Omental fat pad (tissue), 4 donors: ENCODE data around the gene NODAL. TPM values are rescaled to one million over a fixed set of nuclear protein-coding genes. Genes with fewer than 3 reads are reported as not detected.

ENCODE experiments used
- ATAC-seq: fragments of 150-250 bp; one replicate; pipeline ENCODE4 v1.9.1; 2016; ENCODE audit warnings: mild to moderate bottlenecking, moderate library complexity; ENCODE audit not compliant: low FRiP score
- DNase-seq: peaks from one replicate; pipeline ENCODE4 v3.0.0-alpha.2; 2019; ENCODE audit warnings: low spot score
- total RNA-seq, 4 donors: library from RNA; depleted of rRNA; stranded (reverse); fragments of >200 nt; gene quantifications; one replicate each; pipeline ENCODE4 v1.1.0, GENCODE V29; 2016
- TF ChIP-seq, protein P1 (sequence below), 3 donors: fragments of 450-650 bp; IDR thresholded peaks; one replicate each; pipeline ENCODE4 v1.5.1; 2016 to 2017; ENCODE audit warnings: antibody characterized with exemption in 3 of 3, mild to moderate bottlenecking in 3 of 3, moderate library complexity in 2 of 3

Gene NODAL
- total RNA-seq, 4 donors from 2014 or later: not detected

DNA sequence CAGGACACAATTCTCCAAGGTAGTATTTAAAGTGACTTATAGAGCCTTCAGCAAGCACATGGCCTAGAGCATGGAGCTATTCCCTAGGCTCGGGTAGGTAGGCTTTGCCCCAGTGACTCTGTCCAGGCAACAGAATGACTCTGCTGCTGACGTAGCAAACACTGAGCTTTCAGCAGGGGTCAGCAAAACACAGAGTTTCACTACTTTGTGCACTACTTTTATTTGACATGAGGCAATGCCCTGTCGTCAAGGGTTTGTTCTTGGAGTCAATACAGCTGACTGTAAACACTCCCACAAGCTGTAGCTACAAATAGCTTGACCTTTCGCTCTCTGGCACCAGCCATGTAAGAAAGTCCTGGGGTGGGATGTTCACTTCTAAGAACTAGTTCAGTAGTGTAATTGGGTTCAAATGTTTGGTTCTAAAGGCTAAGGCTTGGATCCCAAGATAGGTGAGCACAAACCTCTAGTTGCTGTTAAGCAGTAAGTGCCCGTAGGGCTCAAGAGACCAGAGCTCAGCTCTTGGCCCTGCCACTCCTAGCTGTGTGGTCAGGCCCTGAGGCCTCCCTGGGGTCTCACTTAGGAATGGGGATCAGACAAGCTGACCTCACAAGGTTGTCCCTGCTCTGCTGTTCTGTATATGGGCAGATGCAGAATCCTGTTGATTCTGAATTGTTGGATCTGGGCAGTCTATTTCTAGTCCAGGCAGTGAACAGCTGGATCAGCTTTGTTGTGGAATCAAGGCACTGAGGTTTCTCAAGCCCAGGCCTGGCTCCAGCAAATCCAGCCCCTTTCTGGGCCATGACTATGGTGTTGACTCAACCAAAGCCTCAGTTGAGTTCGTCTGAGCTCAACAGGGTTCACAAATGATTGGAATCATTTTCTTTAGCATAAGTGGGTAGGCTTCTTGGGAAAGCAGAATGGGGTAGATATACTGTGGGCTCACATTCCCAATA is 10.7 kb downstream of the NODAL start:
- ATAC-seq (peak; percentile 93), DNase-seq (no peak)
- TF ChIP-seq, protein P1, sequence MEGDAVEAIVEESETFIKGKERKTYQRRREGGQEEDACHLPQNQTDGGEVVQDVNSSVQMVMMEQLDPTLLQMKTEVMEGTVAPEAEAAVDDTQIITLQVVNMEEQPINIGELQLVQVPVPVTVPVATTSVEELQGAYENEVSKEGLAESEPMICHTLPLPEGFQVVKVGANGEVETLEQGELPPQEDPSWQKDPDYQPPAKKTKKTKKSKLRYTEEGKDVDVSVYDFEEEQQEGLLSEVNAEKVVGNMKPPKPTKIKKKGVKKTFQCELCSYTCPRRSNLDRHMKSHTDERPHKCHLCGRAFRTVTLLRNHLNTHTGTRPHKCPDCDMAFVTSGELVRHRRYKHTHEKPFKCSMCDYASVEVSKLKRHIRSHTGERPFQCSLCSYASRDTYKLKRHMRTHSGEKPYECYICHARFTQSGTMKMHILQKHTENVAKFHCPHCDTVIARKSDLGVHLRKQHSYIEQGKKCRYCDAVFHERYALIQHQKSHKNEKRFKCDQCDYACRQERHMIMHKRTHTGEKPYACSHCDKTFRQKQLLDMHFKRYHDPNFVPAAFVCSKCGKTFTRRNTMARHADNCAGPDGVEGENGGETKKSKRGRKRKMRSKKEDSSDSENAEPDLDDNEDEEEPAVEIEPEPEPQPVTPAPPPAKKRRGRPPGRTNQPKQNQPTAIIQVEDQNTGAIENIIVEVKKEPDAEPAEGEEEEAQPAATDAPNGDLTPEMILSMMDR (IDR thresholded peaks at IDR 0.05): no peak

DNA sequence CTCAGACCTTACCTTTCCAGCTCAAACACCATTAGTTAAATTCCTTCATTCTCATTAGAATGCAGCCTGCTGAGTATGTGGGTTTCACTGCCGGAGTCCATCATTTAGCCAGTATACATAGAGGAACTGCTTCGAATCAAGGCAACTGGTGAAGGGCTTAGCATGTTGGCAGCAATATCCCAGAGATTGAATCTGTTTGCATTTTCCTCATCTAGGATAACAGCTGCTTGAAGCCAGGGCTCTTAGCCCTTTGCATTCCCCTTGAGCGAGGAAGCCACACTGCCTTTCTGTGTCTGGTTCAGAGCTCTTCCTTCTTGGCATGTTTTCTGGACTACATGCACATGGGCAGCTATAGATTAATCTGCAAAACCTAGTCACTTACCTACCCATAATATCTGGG is 14.7 kb downstream of the NODAL start:
- no peak for DNase-seq
- ATAC-seq: no peak
- TF ChIP-seq, protein P1 (IDR thresholded peaks at IDR 0.05): no peak

DNA sequence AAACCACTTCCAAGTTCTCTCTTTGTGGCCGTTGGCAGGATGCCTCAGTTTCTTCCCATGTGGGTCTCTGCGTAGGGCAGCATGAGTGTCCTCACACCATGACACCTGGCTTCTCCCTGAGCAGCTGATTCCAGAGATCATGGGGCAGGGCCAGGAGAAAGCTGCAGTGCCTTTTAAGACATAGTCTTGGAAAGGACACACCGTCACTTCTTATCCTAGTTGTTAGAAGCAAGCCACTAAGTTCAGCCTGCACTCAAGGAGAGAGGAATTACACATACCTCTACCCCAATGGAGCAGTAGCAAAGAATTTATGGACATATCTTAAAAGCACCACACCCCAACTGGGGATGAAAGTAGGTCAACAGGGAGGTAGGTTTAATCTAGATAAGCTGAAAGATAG is 16.4 kb downstream of the NODAL start:
- DNase-seq: no peak
- TF ChIP-seq, protein P1 (IDR thresholded peaks at IDR 0.05): no peak
- ATAC-seq: no peak

DNA sequence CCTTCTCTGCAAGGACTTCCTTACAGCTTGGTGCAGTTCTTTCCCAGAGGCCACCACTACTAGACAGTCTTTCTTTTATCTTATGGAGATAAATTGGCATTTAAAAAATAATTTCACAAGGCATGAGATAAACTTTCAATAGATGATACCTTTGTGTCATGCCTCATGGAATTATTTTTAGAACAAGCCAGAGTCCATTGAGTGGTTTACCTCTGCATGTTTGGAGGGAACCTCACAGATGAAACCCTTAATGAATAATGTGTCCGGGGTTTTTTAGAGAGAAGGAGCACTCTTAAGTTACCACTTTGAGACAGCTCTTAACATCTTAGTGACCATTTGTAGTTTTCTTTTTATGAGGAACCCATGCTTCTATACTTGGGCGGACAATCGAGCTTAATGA is 17.2 kb downstream of the NODAL start:
- DNase-seq (no peak), ATAC-seq (no peak)
- TF ChIP-seq, protein P1 (IDR thresholded peaks at IDR 0.05): no peak

DNA sequence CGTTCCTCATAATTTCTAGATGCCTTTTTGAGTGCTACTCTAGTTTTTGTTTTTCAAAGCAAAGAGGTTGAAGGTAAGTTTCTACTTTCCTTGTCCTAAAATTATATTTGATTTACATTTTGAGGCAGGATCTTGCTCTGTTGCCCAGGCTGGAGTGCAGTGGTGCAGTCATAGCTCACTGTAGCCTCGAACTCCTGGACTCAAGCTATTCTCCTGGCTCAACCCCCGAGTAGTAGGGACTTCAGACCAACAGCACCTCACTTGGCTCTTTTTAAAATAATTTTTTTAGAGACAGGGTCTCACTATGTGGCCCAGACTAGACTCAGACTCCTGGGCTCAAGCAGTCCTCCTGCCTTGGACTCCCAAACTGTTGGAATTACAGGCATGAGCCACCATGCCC is 22.8 kb downstream of the NODAL start:
- TF ChIP-seq, protein P1 (IDR thresholded peaks at IDR 0.05): no peak
- DNase-seq: no peak
- no peak for ATAC-seq

DNA sequence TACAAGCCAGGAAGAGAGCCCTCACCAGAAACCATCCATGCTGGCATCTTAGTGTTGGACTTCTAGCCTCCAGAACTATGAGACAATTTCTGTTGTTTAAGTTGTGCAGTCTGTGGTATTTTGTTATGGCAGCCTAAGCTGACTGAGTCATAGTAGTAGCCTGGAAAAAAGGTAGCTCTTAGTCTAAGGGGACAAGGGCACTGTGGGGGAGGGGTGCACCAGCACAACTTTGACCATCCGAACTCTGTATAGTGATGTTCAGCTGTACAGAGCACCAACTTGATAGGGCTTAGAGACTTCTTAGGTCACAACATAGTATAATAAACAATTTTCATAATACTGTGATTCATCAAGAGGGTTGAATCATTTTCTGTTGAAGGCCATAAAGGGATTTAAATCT is 23.3 kb downstream of the NODAL start:
- DNase-seq: no peak
- ATAC-seq: no peak
- TF ChIP-seq, protein P1 (IDR thresholded peaks at IDR 0.05): no peak

DNA sequence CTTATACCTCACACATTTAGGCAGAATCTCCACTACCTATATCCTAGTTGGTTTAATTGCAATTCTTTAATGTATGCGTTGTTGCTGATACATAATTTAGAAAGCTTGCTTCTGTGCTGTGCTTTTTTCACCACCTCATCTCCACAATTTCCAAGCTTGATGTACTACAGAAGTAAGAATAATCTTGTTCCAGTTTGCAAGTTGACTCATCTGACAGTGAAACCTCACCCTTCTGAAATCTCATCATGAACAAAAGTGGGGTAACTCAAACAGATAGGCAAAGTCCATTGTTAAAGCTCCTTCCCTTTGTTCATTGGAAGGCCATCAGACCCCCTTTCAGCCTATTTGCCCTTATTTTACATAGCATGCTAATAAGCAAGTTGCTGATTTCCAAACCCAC is 23.9 kb downstream of the NODAL start:
- no peak for DNase-seq
- no peak for ATAC-seq
- TF ChIP-seq, protein P1 (IDR thresholded peaks at IDR 0.05): no peak
